SK-N-DZ (cell line): ENCODE measurements around the gene ACTN2.

Experiments
- DNase-seq: peaks from one replicate; pipeline ENCODE4 v3.0.0-alpha.2; 2015; ENCODE audit warnings: low spot score

Gene ACTN2

DNA sequence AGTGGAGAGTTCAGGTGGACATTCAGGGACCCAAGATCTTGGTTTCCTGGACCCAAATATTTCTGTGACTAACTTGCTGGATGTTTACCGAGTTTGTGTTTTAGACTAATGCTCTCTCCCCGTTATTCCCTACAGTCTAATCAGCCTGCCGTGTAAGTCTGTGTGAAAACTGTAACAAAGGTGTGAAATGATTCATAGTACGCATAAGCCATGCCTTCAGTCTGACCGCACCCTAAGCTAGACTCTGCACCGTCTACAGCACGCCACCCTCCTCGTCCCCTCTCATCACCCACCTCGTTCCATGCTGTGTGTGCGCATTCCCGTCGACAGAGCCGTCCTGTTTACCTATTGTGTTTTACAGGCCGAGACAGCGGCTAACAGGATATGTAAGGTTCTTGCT lies 50.5 kb downstream of the ACTN2 start:
- no peak for DNase-seq

DNA sequence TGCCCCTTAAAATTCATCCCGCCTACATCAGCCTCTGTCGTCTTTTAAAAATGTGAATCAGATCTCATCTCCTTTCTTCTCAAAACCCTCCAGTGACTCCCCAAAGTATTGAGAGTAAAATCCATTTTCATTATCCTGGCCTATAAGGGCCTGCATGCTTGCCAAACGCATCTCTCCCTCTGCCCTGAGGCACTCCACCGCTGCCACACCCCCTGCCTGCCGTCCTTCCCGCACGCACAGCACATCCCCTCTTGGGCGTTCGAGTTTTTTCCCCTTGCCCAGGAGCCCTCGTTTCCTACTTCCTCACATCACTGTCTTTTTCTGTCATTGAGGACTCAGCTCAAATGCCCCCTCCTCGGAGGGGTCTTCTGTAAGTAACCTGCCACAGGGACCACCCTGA lies 55.5 kb downstream of the ACTN2 start:
- no peak for DNase-seq

DNA sequence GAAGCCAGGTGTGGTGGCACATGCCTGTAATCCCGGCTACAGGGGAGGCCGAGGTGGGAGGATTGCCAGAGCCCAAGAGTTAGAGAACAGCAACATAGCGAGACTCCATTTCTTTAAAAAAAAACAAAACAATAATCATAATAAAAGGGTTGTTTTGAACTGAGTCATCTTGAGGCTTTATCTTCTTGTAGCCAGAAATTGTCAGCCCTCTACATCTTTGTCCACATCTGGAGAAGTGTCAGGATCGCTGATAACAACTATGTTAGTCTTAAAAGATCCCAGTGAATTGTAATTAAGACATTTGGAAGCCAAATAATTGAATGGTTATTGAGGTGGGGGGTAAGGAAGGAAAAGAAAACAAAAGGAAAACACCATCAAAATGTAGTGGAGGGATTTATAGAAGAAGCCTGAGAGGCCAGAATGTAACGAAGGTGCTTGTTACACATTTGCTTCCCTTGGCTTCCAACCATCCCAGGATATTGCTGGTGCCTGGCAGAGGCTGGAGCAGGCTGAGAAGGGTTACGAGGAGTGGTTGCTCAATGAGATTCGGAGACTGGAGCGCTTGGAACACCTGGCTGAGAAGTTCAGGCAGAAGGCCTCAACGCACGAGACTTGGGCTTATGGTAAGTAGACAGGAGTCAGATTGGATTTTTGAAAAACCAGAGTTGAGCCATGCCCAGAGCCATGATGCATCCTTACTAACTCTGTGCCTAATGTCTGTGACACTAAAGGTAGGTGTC lies 56.3 kb downstream of the ACTN2 start:
- no peak for DNase-seq

DNA sequence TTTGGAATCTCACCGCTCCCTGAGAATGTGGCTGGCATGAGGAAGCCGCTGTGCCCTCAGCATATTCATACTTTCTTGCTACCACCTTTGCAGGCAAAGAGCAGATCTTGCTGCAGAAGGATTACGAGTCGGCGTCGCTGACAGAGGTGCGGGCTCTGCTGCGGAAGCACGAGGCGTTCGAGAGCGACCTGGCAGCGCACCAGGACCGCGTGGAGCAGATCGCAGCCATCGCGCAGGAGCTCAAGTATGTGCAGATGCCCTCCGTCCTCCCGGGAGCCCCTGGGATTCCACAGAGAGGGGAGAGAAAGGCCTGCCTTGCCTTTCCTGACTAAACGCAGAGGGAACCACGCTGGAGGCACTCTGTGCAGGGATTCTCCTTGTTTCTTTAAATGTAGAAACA lies 58.2 kb downstream of the ACTN2 start:
- DNase-seq = no peak

DNA sequence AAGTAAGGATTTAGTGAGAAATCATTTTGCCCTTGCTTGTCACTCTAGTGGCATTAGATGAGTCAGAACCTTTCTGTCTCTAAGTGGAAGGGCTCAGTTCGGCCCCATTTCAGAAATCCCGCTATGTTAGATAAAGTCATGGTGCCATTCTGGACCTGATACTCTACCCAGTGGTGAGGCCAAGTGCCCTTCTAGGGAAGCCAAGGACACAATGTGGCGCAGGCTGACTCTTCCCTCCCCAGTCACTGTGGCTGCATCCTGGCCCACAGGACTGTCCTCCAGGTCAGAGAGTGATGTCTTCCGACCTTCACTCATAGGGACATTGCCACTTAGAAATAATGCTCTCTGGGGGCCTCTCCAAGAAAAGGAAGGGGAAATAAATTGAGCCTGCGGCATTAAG lies 60.5 kb downstream of the ACTN2 start:
- no peak for DNase-seq

DNA sequence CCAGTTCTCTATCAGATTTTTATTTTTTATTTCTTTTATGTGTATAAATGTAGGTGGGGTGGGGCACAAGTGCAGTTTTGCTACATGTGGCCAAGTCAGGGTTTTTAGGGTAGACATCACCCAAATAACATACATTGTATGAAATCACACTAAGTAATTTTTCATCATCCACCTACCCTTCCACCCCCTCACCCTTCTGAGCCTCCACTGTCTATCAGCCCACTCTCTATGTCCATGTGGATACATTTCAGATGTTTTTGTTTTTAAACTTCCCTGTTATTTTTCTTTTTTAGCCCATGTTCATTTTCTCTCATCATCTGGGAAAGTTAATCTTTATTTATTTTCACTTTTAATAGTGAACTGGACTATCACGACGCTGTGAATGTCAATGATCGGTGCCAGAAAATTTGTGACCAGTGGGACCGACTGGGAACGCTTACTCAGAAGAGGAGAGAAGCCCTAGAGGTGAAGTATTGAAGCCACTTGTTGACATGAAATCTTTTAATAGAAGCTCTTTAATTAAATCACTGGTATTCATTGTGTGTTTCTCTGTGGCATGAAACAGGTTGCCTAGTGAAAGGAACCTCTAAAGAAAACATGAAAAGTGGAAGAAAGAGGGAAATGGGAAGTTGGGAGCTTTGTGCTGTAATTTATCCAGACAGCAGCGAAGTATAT lies 61.1 kb downstream of the ACTN2 start:
- no peak for DNase-seq

DNA sequence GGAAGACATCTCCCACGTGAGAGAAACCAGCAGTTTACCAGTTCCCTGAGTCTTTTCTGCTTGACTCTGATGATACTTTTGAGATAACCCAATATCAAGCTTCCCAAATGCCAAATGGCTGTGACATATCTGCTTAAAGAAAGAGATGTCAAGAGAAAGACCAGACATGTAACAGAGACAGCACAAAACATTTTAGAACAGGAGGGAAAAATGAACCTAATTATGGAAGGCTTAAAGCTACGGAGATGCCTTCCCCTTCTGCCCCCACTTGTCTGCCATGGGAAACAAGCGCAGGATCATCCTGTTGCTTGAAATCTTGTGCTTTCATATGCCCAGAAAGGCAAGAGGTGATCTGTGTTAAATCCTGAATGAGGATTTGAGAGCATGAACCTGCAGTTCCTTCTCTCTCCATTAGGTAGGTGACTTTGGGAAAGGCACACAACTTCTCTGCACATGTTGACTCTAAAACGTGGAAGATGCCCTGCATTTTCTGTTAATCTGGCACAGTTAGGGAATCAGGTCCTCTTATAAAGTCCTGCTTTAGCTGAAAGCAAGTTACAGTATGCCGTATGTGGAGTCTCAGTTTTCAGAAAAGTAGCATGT lies 62.1 kb downstream of the ACTN2 start:
- DNase-seq = peak; percentile 69

DNA sequence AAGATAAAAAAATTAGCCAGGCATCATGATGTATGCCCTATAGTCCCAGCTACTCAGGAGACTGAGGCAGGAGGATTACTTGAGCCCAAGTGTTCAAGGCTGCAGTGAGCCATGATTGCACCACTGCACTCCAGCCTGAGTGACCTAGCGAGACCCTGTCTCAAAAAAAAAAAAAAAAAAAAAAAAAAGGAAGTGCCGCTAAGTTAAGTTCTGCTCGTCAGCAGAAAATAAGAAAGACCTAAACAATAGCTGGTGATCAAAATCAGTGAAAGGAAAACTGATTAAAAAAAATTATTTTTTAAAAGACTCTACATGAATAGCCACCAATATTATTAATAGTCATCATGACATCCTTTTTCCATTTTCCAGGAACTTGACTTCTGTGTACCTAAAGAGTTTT lies 64.6 kb downstream of the ACTN2 start:
- no peak for DNase-seq

DNA sequence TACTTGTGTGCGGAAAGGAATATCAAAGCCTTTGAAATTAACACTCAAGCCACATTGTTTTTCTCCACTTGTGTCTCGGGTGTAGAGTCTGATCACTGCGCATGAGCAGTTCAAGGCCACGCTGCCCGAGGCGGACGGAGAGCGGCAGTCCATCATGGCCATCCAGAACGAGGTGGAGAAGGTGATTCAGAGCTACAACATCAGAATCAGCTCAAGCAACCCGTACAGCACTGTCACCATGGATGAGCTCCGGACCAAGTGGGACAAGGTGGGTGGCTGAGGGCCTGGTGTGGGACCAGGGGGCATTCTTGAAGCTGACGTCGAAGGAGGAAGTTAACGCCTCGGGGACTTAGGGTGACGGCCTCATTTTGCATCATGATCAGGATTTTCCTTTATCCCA lies 65.1 kb downstream of the ACTN2 start:
- no peak for DNase-seq

DNA sequence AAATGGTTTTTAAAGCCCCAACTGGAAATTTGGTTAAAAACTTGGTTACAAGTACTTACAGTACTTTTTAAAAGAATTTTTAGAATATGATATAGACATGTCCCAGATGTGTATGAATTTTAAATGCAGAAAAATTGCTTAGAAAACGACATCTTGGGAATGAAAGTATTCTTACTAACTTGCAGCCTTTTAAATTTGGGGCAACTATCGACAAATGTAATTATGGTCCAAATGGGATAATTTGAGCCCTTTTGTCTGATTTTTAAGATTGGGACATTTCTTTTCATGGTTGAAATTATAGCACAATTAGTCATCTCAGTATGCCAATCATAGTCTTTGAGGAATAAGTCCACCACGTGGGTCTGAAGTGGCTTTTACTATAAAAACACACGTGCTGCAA lies 65.6 kb downstream of the ACTN2 start:
- no peak for DNase-seq

DNA sequence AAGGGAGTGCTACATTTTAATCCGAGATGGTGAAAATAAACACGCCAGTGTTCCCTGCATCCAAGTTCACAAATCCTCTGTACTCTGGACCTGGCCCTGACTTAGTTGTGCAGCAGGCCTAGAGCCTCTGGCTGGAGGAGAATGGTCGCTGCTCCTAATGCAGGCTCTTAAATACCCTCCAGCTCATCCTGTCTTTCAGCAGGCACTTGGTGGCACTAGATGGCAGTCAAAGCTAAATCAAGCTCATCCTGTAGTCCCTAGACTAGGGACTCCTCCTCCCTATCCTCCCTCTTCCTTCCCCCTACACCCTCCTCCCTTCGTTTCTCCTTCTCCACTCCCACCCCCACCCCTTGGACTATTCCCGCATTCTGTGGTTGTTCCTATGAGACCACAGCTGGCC lies 67.2 kb downstream of the ACTN2 start:
- DNase-seq = peak; percentile 44

DNA sequence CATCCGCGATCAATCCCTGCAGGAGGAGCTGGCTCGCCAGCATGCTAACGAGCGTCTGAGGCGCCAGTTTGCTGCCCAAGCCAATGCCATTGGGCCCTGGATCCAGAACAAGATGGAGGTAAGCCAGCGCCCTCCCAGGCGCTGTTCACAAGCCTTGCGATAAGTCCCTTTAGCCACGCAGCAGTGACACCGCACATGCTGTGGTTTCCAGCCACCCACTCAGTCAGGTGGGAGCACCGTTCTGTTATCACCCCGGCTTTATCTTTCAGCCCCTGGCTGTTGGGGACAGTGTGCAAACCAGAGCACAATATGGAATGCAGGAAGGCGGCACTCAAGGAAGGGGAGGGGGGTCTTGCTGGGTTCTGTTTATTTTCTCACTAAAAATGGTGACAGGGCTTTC lies 67.7 kb downstream of the ACTN2 start:
- peak; percentile 4 for DNase-seq

DNA sequence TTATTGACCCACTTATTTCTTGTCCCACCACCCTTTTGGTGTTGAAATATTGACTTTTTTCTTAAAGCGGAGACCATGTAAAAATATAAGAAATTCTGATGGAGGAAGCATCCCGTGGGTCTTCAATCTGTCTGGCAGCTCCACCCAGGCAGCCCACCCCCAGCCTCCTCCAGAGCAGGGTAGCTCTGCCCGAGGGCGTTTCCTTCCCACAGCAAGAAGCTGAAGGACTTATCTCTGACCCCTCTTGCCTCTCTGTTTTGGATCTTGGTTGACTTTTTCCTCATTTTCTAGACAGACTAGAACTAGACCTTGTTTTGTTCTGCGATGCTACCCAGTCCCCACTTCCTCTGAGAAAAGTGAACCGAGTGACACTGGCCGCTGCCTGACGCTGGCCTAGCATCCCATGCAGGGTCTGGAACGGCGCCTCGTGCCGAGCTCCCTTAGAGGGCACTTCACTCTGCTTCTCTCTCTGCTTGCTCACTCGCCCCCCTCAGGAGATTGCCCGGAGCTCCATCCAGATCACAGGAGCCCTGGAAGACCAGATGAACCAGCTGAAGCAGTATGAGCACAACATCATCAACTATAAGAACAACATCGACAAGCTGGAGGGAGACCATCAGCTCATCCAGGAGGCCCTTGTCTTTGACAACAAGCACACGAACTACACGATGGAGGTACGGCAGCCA lies 68.4 kb downstream of the ACTN2 start:
- no peak for DNase-seq

DNA sequence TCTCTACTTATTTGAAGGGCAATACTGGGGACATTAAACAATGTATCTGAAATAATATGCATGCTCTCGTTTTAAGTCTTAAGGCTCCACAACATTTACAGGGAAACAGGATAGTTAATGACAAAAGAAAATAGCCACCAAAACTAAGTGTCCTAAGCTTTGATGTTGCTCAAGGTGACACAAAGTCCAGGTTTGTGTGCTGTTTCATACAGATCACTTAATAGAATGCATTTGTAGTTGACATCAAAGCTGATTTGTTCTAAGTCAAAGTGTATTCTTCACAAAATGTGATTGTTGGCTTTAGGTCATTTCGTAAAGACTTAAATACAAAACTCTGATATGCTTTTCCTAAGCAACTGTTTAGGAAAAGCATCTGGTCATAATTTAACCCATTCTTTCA lies 71.3 kb downstream of the ACTN2 start:
- DNase-seq = no peak

DNA sequence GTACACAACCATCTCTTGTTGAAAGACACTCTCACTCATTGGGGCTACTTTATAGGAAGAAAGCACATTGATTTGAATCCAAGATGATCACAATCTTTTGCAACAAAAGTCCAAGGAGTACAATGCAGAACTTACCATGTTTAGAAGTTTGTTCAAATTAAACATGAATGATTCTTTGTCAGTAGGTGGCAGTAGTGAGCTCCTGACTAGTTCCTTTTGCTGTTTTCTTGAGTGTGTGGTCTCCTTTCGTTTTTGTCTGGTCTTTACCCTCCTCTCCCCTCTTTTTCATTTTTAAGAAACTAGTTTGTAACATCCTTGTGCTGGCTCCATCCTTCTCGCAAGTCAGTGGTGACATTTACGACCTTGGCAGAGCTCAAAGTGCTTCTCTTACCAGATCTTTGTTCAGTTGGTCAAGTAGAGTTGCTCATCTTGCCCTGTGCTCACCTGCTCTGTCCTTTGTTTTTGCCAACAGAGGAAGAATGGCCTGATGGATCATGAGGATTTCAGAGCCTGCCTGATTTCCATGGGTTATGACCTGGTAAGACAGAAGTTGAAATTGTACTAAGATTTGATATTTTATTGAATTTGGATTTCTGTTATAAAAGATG lies 73.1 kb downstream of the ACTN2 start:
- peak; percentile 30 for DNase-seq

DNA sequence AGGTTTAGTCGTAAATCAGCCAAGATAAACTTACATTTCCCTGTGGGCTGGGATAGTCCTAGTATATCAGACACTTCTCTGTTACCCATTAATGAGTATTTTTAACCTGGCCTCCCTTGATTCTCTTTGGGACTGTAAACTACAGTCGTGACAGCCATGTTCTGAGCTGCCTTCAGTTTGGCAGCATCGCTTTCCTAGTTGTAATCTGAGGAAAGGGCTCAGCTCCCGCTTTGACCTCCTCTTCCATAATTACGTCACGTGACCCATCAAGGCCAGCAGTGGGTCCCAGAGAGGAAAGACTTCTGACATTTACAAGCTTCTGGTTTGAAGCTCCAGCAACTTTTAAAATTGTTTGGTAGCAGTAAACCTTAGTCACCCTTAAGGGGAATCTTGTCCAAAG lies 74.2 kb downstream of the ACTN2 start:
- DNase-seq = no peak

DNA sequence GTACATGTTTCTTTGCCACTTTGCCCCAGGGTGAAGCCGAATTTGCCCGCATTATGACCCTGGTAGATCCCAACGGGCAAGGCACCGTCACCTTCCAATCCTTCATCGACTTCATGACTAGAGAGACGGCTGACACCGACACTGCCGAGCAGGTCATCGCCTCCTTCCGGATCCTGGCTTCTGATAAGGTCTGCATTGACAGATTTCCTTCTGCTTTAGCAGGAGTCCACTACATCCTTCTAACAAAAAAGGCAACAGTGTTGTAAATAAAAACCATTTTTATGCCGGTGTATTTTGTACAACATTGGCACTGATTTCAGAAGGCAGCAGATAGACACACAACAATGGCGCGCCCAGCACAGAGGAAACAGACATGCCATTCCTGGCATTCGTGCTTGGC lies 74.7 kb downstream of the ACTN2 start:
- DNase-seq = no peak

DNA sequence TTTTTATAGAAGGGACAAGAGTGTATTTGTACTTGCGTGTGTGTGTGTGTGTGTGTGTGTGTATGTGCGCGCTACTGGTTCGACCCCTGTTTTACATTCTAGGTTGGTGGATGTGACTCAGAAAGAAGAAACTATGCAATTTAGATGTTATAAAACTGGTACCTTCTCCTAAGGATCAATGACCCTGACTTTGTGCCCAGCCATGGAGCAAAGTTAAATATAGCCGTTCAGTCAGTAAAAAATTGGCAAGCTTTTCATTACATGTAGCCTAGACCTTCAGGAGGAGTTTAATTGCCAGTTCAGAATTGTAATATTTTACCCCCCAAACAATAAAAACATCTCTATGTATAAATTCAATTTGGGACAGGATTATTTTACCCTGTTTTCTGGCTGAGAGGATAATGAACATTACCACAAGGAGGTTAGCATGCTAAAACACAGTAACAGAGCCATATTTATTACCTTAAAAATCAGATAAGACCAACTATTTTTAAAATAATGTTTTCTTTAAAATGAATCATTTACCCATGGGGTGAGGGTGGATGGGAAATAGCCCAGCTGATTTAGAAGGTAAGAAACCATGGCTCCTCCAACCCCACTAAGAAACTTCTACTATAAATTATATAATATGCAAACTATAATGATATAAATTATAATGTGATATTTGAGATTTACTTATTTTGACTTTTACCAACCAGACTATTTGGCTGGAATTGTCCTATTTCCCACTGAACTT lies 75.3 kb downstream of the ACTN2 start:
- DNase-seq = no peak

DNA sequence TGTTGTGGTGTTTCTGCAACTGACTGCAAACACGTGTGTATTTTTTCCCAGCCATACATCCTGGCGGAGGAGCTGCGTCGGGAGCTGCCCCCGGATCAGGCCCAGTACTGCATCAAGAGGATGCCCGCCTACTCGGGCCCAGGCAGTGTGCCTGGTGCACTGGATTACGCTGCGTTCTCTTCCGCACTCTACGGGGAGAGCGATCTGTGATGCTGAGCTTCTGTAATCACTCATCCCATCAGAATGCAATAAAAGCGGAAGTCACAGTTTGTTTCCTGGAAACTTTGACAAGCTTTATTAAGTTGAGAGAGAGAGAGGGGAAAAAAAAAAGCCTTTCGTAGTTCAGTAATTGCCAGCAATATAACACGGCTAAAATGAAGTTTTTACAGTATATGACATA lies 76.1 kb downstream of the ACTN2 start:
- no peak for DNase-seq

DNA sequence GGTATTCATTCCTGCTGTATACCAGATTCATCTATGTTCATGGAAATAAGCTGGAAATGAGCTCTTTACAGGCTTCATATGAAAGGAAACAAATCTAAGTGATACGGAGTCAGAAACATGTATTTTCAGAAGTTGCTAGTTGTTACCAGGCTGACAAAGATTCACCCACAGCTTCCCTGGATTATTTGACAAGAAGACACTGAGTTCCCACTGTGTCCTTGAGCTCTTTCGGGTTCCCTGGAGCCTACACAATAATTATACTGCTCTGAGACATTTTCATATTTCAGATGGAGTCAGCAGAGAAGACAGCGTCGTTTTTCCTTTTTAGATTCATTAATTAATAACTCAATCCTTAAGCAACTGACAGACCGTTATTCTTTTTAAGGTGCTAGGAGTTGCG lies 79.5 kb downstream of the ACTN2 start:
- DNase-seq = no peak

DNA sequence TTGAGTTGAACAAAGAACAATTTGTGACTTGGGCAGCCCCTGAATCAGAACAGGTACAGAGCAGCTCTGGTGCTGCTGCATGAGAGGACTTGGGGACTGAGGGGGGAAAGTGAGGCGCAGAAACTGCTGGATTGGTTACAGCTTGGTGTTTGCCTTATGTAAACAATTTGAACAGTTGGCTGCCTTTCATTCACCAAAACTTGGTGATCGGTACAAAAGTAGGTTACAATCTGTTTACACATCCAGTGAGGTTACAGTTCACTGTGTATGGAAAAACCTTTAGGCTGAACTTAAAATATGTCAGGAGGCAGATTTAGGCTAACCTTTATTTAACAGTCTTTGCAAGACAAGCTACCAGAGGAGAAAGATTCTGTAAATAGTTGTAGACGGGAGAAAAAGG lies 80.2 kb downstream of the ACTN2 start:
- DNase-seq = no peak
